PFSK-1 (cell line): ENCODE data around the gene MCMBP.

ENCODE experiments used
- POLR2AphosphoS5 ChIP-seq: IDR thresholded peaks from 2 replicates; pipeline ENCODE4 v1.6.1; 2012; ENCODE audit warnings: low read depth, mild to moderate bottlenecking, control low read depth, low read length, moderate library complexity
- SIN3A ChIP-seq: IDR thresholded peaks from 2 replicates; pipeline ENCODE4 v1.6.1; 2012; ENCODE audit warnings: mild to moderate bottlenecking, low read length, moderate library complexity, borderline replicate concordance; ENCODE audit not compliant: insufficient read depth
- TAF1 ChIP-seq: IDR thresholded peaks from 2 replicates; pipeline ENCODE4 v1.6.1; 2012; ENCODE audit warnings: low read length, control low read depth, borderline replicate concordance; ENCODE audit not compliant: insufficient read depth
- TF ChIP-seq, protein P1 (sequence below), 2 experiments: IDR thresholded peaks; 2 replicates each; pipeline versions ENCODE4 v1.6.1 to v1.8.0; 2011 to 2012; ENCODE audit warnings: low read depth in 2 of 2, low read length in 2 of 2, control low read depth in 1 of 2, inconsistent platforms in 1 of 2, mild to moderate bottlenecking in 1 of 2, moderate library complexity in 1 of 2; ENCODE audit not compliant: insufficient read depth in 1 of 2

- TF ChIP-seq POLR2AphosphoS5 (no peak), SIN3A (no peak), TAF1 (no peak)
- TF ChIP-seq, protein P1, sequence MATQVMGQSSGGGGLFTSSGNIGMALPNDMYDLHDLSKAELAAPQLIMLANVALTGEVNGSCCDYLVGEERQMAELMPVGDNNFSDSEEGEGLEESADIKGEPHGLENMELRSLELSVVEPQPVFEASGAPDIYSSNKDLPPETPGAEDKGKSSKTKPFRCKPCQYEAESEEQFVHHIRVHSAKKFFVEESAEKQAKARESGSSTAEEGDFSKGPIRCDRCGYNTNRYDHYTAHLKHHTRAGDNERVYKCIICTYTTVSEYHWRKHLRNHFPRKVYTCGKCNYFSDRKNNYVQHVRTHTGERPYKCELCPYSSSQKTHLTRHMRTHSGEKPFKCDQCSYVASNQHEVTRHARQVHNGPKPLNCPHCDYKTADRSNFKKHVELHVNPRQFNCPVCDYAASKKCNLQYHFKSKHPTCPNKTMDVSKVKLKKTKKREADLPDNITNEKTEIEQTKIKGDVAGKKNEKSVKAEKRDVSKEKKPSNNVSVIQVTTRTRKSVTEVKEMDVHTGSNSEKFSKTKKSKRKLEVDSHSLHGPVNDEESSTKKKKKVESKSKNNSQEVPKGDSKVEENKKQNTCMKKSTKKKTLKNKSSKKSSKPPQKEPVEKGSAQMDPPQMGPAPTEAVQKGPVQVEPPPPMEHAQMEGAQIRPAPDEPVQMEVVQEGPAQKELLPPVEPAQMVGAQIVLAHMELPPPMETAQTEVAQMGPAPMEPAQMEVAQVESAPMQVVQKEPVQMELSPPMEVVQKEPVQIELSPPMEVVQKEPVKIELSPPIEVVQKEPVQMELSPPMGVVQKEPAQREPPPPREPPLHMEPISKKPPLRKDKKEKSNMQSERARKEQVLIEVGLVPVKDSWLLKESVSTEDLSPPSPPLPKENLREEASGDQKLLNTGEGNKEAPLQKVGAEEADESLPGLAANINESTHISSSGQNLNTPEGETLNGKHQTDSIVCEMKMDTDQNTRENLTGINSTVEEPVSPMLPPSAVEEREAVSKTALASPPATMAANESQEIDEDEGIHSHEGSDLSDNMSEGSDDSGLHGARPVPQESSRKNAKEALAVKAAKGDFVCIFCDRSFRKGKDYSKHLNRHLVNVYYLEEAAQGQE (IDR thresholded peaks at IDR 0.05; ENCODE audit: insufficient read depth in 1 of 2, low read depth in 2 of 2, low read length in 2 of 2): no peak
Observed at GRCh38 chr10:119898577-119898976, 25.9 kb upstream of the MCMBP start.
